T-helper 2 cell treated with Interferon-gamma antibody and Interleukin-4, amounts not matched to agents 5 μg/mL and 100 μg/mL, for 36 hours (primary cell): ENCODE measurements around the gene PDIA4.
"Not testable (repeated sequence)": the region's sequence is repeated elsewhere in the genome, so short reads cannot be mapped to it uniquely, and the experiment has no call there.

ENCODE experiments used
- DNase-seq: peaks from one replicate; pipeline ENCODE4 v3.0.0; 2021; ENCODE audit warnings: low spot score
- H3K27ac Mint-ChIP-seq: one replicate; pipeline ENCODE4 v1.8.0; 2021; ENCODE audit warnings: mild to moderate bottlenecking, mixed read lengths
- H3K27me3 Mint-ChIP-seq: one replicate; pipeline ENCODE4 v1.8.0; 2021; ENCODE audit warnings: low read depth, mixed read lengths
- H3K36me3 Mint-ChIP-seq: one replicate; pipeline ENCODE4 v1.8.0; 2021; ENCODE audit warnings: low read depth, mixed read lengths
- H3K4me1 Mint-ChIP-seq: one replicate; pipeline ENCODE4 v1.8.0; 2021; ENCODE audit warnings: low read depth, mixed read lengths
- H3K4me3 Mint-ChIP-seq: one replicate; pipeline ENCODE4 v1.8.0; 2022; ENCODE audit warnings: mild to moderate bottlenecking, moderate library complexity, mixed read lengths
- H3K9me3 Mint-ChIP-seq: one replicate; pipeline ENCODE4 v1.8.0; 2021; ENCODE audit warnings: mixed read lengths

Gene PDIA4

DNA sequence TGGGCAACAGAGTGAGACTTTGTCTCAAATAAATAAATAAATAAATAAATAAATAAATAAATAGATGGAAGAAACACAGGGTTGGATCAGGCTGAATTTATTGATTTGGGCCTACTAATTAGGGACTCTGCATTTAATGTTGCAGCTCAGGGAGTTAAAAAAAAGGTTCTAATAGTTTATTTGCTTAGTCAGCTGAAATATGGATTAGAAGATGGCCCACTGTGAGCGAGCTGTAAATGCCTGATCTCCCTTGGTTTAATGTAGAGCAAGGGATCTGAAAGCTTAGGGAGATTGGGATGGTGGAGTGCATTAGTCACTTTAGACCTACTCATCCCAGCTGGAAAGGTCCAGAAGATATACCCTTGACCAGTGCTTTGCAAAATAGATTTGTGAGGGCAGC is 25.1 kb upstream of the PDIA4 start:
- Mint-ChIP-seq H3K27me3 (no peaks in the 10 kb centered on the region), H3K4me3 (no peak overlapping the region), H3K9me3 (no peaks in the 10 kb centered on the region), H3K36me3 (no peaks in the 10 kb centered on the region), H3K27ac (no peak overlapping the region), H3K4me1 (peaks cover 2% of the 10 kb centered on the region)
- DNase-seq: no peak

DNA sequence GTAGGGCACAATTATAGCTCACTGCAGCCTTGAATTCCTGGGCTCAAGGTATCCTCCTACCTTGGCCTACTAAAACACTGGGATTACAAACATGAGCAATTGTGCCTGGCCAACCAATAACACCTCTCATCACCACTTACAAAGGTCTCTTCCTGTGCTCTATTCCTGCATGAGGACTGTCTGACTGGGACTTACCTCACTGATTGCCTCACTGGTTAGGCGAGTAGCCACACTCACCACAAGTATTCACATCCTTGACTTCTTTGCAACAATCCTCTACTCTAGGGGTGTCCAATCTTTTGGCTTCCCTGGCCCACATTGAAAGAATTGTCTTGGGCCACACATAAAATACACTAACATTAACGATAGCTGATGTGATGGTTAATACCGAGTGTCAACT is 22.6 kb upstream of the PDIA4 start:
- no peak overlapping the region for H3K4me3 Mint-ChIP-seq
- no peaks in the 10 kb centered on the region for H3K36me3 Mint-ChIP-seq
- no peak for DNase-seq
- H3K27ac Mint-ChIP-seq: no peak overlapping the region
- peaks cover 2% of the 10 kb centered on the region for H3K4me1 Mint-ChIP-seq
- H3K27me3 Mint-ChIP-seq: peaks cover 2% of the 10 kb centered on the region
- no peaks in the 10 kb centered on the region for H3K9me3 Mint-ChIP-seq

DNA sequence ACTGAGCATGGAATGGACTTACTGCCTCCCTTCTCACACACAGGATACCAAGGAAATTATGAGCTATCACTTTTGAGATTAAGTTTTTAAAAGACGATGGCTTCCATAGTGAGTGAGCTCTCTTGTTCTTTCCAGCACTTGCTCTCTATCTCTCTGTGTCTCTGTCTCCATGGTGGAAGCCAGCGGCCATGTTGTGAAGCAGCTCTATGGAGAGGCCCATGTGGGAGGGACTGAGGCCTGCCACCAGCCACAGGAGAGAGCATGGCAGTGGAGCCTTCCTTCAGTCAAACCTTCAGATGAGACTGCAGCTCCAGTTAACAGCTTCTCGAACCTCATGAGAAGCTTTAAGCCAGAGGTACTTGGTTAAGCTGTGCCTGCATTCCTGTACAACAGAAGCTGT is 20.5 kb upstream of the PDIA4 start:
- no peak overlapping the region for H3K4me3 Mint-ChIP-seq
- no peak overlapping the region for H3K27ac Mint-ChIP-seq
- DNase-seq: no peak
- H3K4me1 Mint-ChIP-seq: peaks cover 2% of the 10 kb centered on the region
- H3K36me3 Mint-ChIP-seq: no peaks in the 10 kb centered on the region
- H3K9me3 Mint-ChIP-seq: no peaks in the 10 kb centered on the region
- H3K27me3 Mint-ChIP-seq: peaks cover 2% of the 10 kb centered on the region

DNA sequence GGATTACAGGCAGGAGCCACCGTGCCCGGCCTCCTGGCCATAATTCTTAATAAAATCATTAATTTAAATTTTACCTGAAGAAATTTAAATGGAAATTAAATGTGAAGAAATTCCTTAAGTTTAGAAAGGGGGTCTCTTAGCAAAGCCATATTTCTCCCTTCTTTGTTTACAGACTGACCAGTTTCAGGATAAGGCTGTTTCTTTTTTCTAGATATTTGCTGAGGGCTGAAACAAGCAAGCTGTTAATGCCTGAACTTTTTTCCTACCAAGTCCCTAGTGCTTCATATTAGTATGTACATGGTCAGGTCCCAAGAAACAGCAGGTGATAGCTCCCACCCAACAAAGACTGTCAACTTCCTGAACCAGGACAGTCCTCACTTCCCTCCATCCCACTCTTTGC is 18.1 kb upstream of the PDIA4 start:
- no peak overlapping the region for H3K27ac Mint-ChIP-seq
- H3K36me3 Mint-ChIP-seq: no peaks in the 10 kb centered on the region
- H3K9me3 Mint-ChIP-seq: no peaks in the 10 kb centered on the region
- H3K4me3 Mint-ChIP-seq: no peak overlapping the region
- peaks cover 2% of the 10 kb centered on the region for H3K27me3 Mint-ChIP-seq
- H3K4me1 Mint-ChIP-seq: peaks cover 2% of the 10 kb centered on the region
- no peak for DNase-seq

DNA sequence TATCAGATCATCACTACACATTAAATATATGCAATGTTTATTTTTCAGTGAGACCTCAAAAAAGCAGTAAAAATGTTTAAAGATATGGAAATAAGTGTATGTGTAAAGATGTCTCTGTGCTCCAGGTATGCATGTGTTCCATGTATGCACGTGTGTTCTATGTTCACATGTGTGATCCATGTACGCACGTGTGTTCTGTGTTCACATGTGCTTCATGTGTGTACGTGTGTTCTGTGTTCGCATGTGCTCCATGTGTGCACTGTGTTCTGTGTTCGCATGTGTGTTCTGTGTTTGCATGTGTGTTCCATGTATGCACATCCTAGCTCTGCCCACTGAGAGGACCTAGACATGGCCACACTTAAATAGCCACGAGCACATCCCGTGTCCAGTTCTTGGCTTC is 15.6 kb upstream of the PDIA4 start:
- DNase-seq: no peak
- Mint-ChIP-seq H3K27me3 (peaks cover 2% of the 10 kb centered on the region), H3K4me1 (no peaks in the 10 kb centered on the region), H3K36me3 (no peaks in the 10 kb centered on the region), H3K4me3 (no peak overlapping the region), H3K27ac (no peak overlapping the region), H3K9me3 (no peaks in the 10 kb centered on the region)

DNA sequence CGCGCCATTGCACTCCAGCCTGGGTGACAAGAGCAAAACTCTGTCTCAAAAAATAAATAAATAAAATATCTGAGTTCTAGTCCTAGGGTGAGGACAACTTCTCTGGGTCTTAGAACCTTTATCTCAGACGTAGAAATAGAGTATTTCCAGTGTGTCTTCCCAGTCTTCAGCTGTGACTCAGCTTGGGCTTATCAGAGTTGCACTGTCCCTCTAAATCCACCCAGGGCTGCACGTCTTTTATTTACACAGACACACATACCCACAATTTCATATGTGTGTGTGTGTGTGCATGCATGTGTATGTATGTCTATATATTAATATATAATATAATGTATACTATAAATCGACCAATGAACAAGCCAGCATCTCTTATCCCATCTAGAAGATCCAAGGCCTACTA is 13.0 kb upstream of the PDIA4 start:
- Mint-ChIP-seq H3K27me3 (no peaks in the 10 kb centered on the region), H3K9me3 (peaks cover 14% of the 10 kb centered on the region), H3K4me1 (peaks cover 2% of the 10 kb centered on the region), H3K36me3 (peaks cover 4% of the 10 kb centered on the region), H3K27ac (no peak overlapping the region), H3K4me3 (no peak overlapping the region)
- DNase-seq: no peak

DNA sequence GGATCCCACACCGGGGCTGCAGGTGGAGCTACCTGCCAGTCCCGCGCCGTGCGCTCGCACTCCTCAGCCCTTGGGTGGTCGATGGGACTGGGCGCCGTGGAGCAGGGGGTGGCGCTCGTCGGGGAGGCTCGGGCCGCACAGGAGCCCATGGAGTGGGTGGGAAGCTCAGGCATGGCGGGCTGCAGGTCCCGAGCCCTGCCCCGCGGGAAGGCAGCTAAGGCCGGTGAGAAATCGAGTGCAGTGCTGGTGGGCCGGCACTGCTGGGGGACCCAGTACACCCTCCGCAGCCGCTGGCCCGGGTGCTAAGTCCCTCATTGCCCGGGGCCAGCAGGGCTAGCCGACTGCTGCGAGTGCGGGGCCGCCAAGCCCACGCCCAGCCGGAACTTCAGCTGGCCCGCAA is 10.3 kb upstream of the PDIA4 start:
- not testable (repeated sequence) for H3K27me3 Mint-ChIP-seq, H3K27ac Mint-ChIP-seq, H3K4me3 Mint-ChIP-seq, H3K4me1 Mint-ChIP-seq, H3K36me3 Mint-ChIP-seq, DNase-seq
- peaks cover 21% of the 10 kb centered on the region for H3K9me3 Mint-ChIP-seq

DNA sequence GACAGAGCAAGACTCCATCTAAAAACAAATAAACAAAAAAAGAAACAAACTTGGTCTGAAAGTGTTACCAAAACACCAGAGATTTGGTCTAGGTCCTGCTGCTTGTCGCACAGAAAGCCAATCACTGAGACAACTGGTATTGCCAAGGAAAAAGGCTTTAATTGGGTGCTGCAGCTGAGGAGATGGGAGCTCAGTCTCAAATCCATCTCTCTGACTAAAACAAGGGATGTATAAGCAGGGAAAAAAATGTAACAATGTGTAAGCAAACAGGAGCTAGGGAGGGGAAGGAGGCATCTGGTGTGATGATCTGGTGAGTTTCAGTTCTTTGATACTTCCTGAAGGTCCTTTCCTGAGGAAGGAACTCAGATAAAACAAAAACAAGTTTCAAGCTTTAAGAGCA is 8.4 kb upstream of the PDIA4 start:
- Mint-ChIP-seq H3K27me3 (peaks cover 3% of the 10 kb centered on the region), H3K4me1 (peaks cover 2% of the 10 kb centered on the region), H3K4me3 (no peak overlapping the region), H3K27ac (no peak overlapping the region), H3K36me3 (peaks cover 4% of the 10 kb centered on the region), H3K9me3 (peaks cover 21% of the 10 kb centered on the region)
- DNase-seq: no peak

DNA sequence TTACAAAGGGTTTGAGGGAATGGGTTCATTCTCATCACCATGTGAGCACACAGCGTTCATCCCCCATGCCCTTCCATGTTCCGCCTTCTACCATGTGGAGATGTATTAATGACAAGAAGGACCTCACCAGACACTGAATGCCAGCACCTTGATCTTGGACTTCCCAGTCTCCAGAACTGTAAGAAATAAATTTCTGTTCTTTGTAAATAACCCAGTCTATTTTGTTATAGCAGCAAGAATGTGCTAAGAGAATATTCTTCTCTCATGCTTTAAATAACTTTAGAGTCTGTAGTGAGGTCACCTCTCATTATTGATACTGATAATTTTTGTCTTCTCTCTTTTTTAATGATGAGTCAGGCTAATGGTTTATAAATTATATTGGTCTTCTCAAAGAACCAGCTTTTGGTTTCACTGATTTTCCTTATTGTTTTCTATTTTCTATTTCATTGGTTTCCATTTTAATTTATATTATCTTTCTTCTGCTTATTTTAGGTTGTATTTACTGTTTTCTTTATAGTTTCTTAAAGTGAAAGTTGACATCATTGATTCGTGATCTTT is 3.1 kb upstream of the PDIA4 start:
- no peak for DNase-seq
- peaks cover 6% of the 10 kb centered on the region for H3K9me3 Mint-ChIP-seq
- peaks cover 21% of the 10 kb centered on the region for H3K4me1 Mint-ChIP-seq
- peaks cover 3% of the 10 kb centered on the region for H3K27me3 Mint-ChIP-seq
- peaks cover 6% of the 10 kb centered on the region for H3K36me3 Mint-ChIP-seq
- no peak overlapping the region for H3K4me3 Mint-ChIP-seq
- H3K27ac Mint-ChIP-seq: no peak overlapping the region

DNA sequence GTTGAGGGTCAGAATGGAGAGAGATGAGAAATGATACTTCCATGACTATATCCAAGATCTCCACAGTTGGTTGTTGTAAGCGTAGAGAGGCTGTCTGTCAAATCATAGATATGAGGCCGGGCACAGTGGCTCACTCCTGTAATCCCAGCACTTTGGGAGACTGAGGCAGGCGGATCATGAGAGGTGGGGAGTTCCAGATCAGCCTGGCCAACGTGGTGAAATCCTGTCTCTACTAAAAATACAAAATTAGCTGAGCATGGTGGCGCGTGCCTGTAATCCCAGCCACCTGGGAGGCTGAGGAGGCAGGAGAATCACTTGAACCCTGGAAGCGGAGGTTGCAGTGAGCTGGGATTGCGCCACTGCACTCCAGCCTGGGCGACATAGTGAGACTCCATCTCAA is 2.1 kb upstream of the PDIA4 start:
- not testable (repeated sequence) for DNase-seq, H3K27me3 Mint-ChIP-seq, H3K4me3 Mint-ChIP-seq, H3K27ac Mint-ChIP-seq, H3K9me3 Mint-ChIP-seq
- H3K4me1 Mint-ChIP-seq: peaks cover 30% of the 10 kb centered on the region
- H3K36me3 Mint-ChIP-seq: peaks cover 12% of the 10 kb centered on the region

DNA sequence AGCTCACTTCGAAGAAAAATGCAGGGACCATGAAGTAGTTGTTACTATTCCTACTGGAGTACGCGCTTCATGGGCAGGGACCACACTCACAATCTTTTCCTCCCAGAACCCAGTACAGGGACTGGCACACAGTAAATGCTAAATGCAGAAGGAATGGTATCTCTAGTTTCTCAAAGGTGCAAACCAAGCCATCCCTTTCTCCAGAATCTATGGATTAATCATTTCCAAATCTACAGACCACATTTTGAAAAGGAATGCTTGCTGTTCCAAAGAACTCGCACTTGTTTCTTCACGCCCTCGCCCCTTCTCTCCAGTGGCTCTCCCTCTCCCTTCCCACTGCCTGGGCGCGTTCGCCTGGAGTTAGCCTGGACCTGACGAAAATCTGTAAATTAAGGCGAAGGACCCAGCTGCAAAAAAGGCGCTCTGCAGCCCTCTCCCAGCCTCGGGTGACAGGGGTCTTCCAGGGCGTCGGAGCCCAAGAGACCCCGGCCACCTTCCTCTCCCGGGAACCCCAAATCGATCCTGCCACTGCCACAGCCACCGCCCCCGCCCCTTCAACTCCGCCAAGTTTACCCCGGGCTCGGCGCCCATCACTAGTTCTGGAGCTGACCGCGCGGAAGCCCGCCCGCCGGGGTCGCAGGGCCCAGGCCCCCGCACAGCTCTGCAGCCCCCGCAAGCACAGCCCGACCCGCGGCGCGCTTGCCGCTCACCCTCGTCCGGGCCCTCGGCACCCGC is 527 bp downstream of the PDIA4 start:
- H3K27me3 Mint-ChIP-seq: peaks cover 3% of the 10 kb centered on the region
- DNase-seq: peak; percentile 10
- peak overlapping the region; percentile 94 for H3K27ac Mint-ChIP-seq
- H3K9me3 Mint-ChIP-seq: no peaks in the 10 kb centered on the region
- peak overlapping the region; percentile 96 for H3K4me3 Mint-ChIP-seq
- H3K4me1 Mint-ChIP-seq: peaks cover 41% of the 10 kb centered on the region
- H3K36me3 Mint-ChIP-seq: peaks cover 30% of the 10 kb centered on the region

DNA sequence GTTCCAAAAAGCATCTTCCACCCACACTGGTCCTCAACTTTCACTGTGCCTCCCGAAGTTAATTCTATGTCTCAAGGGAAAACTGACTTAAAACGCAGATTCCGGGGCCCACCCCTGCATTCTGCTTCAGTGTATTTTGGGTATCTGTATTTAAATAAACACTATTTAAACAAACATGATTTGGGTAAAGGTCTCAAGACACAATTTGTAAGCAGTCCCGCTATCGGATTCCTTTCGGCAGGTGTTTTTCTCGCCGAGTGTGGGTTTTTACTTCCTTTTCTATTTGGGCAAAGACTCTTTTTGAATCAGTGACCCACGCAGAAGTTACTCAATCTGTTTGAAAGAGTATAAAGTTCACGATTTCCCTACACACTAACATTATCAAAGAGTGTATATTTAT is 1.2 kb downstream of the PDIA4 start:
- H3K27me3 Mint-ChIP-seq: peaks cover 3% of the 10 kb centered on the region
- H3K4me1 Mint-ChIP-seq: peaks cover 46% of the 10 kb centered on the region
- peak overlapping the region; percentile 94 for H3K27ac Mint-ChIP-seq
- H3K9me3 Mint-ChIP-seq: no peaks in the 10 kb centered on the region
- H3K36me3 Mint-ChIP-seq: peaks cover 30% of the 10 kb centered on the region
- no peak for DNase-seq
- peak overlapping the region; percentile 96 for H3K4me3 Mint-ChIP-seq

DNA sequence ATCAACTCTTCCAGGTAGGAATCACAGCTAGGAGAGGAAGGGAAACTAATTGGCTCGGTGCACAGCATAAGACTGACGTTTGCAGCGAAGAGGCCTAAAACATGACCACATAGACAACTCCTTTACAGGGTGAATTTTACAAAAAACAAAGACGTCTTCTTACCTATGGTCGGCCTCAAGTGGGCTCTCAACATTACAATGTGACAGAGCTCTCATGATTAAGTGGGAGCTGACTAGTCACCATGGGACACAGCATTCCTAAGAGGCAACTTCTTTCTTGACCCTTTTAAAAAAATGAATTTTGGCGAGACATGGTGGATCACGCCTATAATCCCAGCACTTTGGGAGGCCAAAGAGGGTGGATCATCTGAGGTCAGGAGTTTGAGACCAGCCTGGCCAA is 4.6 kb downstream of the PDIA4 start:
- Mint-ChIP-seq H3K36me3 (peaks cover 55% of the 10 kb centered on the region), H3K9me3 (no peaks in the 10 kb centered on the region), H3K4me3 (peak overlapping the region; percentile 2), H3K4me1 (peaks cover 38% of the 10 kb centered on the region), H3K27ac (peak overlapping the region; percentile 53), H3K27me3 (no peaks in the 10 kb centered on the region)
- DNase-seq: no peak

DNA sequence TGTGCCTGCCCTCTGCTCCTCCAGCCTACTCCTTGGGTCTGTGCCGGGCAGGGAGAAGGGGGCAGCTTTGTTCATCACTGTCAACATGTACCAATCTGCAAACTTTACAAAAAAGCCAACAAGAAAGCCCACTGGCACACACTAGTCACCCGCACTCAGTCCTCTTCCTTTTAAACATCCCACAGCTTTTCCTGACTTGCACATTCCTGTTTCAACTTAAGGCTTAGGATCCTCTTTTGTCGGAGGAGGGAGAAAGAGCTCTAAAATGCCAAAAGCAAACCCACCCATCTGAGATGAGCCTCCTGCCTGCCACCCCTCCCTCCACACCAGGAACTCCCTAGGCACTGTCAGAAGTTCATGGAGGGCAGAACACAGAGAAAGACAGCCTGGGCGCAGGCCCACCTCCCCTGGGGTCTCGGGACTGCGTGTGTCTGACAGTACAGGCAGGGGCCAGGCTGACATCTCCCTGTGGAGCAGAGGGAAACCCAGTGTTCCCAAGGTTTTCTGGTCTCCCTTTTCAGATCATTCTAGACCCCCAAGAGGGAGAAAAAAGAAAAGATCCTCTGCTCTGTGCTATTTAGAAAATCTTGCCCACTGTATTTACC is 5.4 kb downstream of the PDIA4 start:
- peak overlapping the region; percentile 53 for H3K27ac Mint-ChIP-seq
- H3K9me3 Mint-ChIP-seq: no peaks in the 10 kb centered on the region
- no peaks in the 10 kb centered on the region for H3K27me3 Mint-ChIP-seq
- no peak overlapping the region for H3K4me3 Mint-ChIP-seq
- peaks cover 38% of the 10 kb centered on the region for H3K4me1 Mint-ChIP-seq
- no peak for DNase-seq
- peaks cover 55% of the 10 kb centered on the region for H3K36me3 Mint-ChIP-seq

DNA sequence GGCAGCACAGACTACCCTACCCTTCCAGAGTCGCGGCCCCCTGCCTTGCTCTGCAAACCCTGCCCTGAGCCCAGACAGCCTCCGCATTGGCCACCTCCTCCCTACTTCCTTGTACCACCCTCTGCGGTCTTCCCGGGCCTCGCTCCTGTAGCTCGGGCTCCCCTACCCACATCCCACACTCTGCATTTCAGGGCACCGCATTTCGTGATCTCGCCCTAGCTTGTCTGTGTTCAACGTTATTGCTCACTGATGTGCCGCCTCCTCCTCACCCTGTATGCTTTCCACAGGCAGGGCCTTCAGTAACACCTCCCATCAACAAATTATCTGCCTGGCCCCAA is 6.6 kb downstream of the PDIA4 start:
- Mint-ChIP-seq H3K4me3 (no peak overlapping the region), H3K27ac (peak overlapping the region; percentile 46), H3K9me3 (no peaks in the 10 kb centered on the region), H3K36me3 (peaks cover 55% of the 10 kb centered on the region), H3K27me3 (no peaks in the 10 kb centered on the region), H3K4me1 (peaks cover 31% of the 10 kb centered on the region)
- no peak for DNase-seq
